Islet of Langerhans (tissue), 1 donor: ENCODE results near the gene USP6NL.
"Not testable (repeated sequence)": the region's sequence is repeated elsewhere in the genome, so short reads cannot be mapped to it uniquely, and the experiment has no call there.

Experiments used
- FAIRE-seq: peaks from one replicate; lab custom pipeline; 2011; peaks lifted over from hg19 to GRCh38; lab: Jason Lieb, UNC

Gene USP6NL

GRCh38 chr10:11515596-11516430, 95.6 kb downstream of the USP6NL start:
- peak; percentile 99 for FAIRE-seq

- no peak for FAIRE-seq
Observed at GRCh38 chr10:11513727-11514126, 97.7 kb downstream of the USP6NL start.

- FAIRE-seq: no peak
Observed at GRCh38 chr10:11512596-11512995, 98.9 kb downstream of the USP6NL start.

- no peak for FAIRE-seq
Observed at GRCh38 chr10:11511321-11511720, 100.1 kb downstream of the USP6NL start.

GRCh38 chr10:11510736-11511135, 100.7 kb downstream of the USP6NL start:
- FAIRE-seq: no peak

GRCh38 chr10:11510281-11510680, 101.2 kb downstream of the USP6NL start:
- no peak for FAIRE-seq

GRCh38 chr10:11509036-11509435, 102.4 kb downstream of the USP6NL start:
- FAIRE-seq: no peak

GRCh38 chr10:11506247-11506789, 105.1 kb downstream of the USP6NL start:
- FAIRE-seq: no peak

GRCh38 chr10:11505639-11506038, 105.8 kb downstream of the USP6NL start:
- no peak for FAIRE-seq

GRCh38 chr10:11504566-11505285, 106.7 kb downstream of the USP6NL start:
- FAIRE-seq: no peak

- FAIRE-seq: no peak
Observed at GRCh38 chr10:11501600-11501999, 109.8 kb downstream of the USP6NL start.

- FAIRE-seq: no peak
Observed at GRCh38 chr10:11499425-11500071, 111.9 kb downstream of the USP6NL start.

- FAIRE-seq: no peak
Observed at GRCh38 chr10:11498399-11498798, 113.1 kb downstream of the USP6NL start.

GRCh38 chr10:11494923-11495322, 116.5 kb downstream of the USP6NL start:
- not testable (repeated sequence) for FAIRE-seq

GRCh38 chr10:11493646-11494045, 117.8 kb downstream of the USP6NL start:
- FAIRE-seq: no peak

- FAIRE-seq: no peak
Observed at GRCh38 chr10:11491087-11491486, 120.4 kb downstream of the USP6NL start.

- FAIRE-seq: no peak
Observed at GRCh38 chr10:11489591-11489990, 121.9 kb downstream of the USP6NL start.

GRCh38 chr10:11488126-11488525, 123.3 kb downstream of the USP6NL start:
- FAIRE-seq: peak; percentile 21

- no peak for FAIRE-seq
Observed at GRCh38 chr10:11483201-11484148, 128.0 kb downstream of the USP6NL start.

- no peak for FAIRE-seq
Observed at GRCh38 chr10:11482306-11482705, 129.1 kb downstream of the USP6NL start.

- no peak for FAIRE-seq
Observed at GRCh38 chr10:11480687-11481086, 130.8 kb downstream of the USP6NL start.

- no peak for FAIRE-seq
Observed at GRCh38 chr10:11479300-11479699, 132.2 kb downstream of the USP6NL start.
